MV-4-11 (cell line): Measurements from ENCODE around the gene CLPTM1L.
A peak's percentile ranks its signal among the peaks of the same experiment; 100 is the strongest.

Source experiments
- DNase-seq: peaks from one replicate; lab custom pipeline; 2025; lab: John Stamatoyannopoulos, UW

The CLPTM1L gene, protein sequence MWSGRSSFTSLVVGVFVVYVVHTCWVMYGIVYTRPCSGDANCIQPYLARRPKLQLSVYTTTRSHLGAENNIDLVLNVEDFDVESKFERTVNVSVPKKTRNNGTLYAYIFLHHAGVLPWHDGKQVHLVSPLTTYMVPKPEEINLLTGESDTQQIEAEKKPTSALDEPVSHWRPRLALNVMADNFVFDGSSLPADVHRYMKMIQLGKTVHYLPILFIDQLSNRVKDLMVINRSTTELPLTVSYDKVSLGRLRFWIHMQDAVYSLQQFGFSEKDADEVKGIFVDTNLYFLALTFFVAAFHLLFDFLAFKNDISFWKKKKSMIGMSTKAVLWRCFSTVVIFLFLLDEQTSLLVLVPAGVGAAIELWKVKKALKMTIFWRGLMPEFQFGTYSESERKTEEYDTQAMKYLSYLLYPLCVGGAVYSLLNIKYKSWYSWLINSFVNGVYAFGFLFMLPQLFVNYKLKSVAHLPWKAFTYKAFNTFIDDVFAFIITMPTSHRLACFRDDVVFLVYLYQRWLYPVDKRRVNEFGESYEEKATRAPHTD

GRCh38 chr5:1344975-1345838 lies at the start of gene CLPTM1L:
Gene CLPTM1L, minus strand, starts transcription at chr5:1345099. Its CDS starts 258 bp downstream, at chr5:1344841.
- DNase-seq: peak; percentile 78

- DNase-seq: no peak
These were observed 48.9 kb upstream of the CLPTM1L start for GRCh38 chr5:1393571-1394501.

DNA sequence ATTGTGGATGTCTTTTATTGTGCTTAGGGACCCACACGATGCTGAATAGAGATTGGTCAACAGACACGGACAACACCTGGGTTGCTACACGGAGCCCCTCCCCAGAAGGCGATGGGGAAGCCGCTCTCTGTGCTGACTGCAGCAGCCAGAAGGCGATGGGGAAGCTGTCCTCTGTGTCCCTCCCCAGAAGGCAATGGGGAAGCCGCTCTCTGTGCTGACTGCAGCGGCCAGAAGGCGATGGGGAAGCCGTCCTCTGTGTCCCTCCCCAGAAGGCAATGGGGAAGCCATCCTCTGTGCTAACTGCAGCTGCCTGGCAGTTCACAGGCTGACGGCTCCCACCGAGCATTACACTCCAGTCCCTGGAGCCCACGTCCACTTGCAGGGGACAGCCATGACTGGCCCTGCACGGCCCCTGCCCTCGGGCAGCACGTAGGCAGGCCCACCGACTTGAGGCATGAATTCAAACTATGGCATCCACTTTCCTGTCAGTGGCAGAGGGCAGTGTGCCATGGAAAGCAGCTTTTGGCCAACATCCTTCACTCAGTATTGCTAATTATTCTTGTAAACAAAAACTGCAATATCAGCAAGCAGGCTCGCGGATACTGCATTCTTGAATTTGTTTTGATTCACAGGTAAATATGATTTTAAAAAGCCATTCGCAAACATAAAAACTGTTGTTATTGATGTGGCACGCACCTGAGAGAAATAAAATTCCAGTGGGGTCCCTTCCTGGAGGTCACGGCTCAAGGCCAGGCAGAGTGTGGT lies 48.1 kb upstream of the CLPTM1L start:
- DNase-seq: peak; percentile 33

GRCh38 chr5:1392261-1392660 lies 47.4 kb upstream of the CLPTM1L start:
- DNase-seq: no peak

DNA sequence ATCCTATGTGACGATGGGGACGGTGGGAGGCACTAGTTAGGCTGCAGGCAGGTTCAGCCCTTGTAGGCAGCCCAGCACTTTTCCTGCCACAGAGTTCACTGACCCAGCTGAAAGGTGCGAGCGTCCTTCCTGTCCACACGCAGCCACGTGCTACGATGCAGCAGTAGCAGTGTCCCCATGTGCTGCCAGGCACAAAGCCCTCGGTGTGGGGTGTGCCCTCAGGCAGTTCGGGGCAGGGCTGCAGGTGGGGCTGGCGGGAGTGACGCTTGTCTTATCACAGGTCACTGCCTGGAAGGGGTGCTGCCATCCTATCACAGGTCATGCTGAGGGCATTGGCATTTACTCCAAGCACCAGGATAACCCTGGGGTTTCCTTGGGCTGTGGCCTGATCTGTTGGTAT lies 46.8 kb upstream of the CLPTM1L start:
- no peak for DNase-seq

- DNase-seq: no peak
These were observed 46.1 kb upstream of the CLPTM1L start for GRCh38 chr5:1390861-1391600.

DNA sequence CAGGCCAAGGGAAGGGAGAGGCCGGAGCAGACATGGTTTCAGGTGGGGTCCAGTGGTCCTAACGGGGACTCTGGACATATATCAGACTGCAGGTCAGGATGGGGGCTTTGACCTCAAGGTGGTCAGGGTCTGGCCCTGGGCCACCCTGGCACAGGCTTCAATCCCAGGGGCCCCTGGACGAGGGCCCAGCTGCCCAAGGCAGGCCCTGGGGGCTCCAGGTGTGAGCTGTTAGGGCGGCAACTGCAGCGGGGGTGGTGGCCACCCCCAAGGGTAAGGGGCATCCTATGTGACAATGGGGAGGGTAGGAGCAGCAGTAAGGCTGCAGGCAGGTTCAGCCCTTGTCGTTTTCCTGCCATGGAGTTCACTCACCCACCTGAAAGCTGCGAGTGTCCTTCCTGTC lies 45.4 kb upstream of the CLPTM1L start:
- no peak for DNase-seq

DNA sequence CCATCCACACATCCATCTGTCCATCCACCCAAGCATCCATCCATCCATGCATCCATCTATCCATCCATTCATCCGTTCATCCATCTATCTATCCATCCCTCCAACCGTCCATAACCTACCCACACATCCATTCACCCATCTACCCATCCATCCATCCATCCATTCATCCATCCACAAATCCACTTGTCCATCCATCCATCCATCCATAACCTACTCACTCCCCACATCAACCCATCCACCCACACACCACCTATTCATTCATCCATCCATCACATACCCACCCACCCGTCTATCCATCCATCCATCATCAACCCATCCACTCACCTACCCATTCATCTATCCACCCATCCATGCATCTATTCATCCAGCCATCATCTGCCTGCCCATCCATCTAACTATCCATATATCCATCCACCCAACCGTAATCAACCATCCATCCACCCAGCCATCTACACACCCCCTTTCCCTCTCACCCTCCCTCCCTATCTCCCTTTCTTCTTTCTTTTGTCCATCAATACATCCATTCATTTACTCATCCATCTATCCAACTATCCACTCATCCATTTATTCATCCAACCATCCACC lies 43.6 kb upstream of the CLPTM1L start:
- DNase-seq: no peak

DNA sequence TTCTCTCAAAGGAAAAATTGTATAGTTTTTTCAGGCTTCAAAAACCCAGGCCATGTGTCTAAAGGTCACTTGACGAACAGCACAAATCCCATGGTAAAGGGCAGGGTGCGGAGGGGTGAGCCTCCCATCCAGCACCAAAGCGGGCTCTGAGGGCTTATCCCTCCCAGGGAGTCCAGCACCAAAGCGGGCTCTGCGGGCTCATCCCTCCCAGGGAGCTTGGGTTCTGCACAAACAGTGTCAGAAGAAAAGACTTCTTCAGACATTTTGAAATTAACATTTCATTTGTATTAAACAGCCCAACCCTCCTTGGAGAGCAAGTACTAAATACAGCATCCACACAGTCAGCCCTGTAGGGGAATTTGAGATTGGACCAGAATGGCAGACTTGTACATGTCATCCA lies 43.0 kb upstream of the CLPTM1L start:
- no peak for DNase-seq

GRCh38 chr5:1387059-1387755 lies 42.3 kb upstream of the CLPTM1L start:
- DNase-seq: peak; percentile 76

- peak; percentile 65 for DNase-seq
These were observed 41.4 kb upstream of the CLPTM1L start for GRCh38 chr5:1386274-1386717.

DNA sequence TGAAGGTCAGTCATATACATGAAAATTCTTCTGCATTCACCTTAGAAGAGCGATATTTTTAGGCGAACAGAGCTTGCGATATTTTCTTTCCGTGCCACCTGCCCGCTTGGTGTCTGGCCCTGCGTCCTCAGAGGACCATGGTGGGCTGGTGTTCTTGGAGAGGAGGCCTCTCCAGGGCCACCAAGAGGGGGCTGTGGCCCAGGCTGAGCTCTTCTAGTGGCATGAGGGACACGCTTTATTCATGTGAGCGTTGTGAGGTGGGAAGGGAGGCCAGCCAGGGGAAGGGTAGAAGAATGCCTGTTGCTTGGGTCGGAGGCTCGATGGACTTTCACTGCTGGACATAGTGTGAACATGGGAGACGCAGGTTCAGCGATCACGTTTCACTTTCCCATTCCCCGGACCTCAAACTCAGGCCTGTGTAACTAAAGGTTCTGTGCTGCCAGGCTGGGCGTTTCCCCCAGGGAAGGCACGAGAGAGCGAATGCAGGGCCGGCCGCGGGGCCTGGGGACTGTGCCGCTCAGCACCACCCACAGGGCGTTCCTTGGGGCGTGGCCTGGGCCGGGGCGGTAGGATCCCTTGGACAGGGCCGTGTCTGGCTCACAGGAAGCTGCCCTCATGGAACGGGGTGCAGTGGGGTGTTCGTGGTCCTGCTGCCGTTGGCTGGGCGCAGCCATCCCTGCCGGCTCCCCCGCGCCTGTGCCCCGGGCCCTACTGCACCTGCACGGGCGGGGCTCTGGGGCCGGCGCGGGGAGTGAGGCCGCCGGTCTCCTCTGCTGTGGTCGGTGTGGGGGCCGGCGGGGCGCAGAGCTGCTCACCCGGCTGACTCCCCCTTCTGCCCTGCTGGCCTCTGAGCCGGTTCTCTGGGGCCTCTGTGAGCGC lies 40.7 kb upstream of the CLPTM1L start:
- peak; percentile 80 for DNase-seq

DNA sequence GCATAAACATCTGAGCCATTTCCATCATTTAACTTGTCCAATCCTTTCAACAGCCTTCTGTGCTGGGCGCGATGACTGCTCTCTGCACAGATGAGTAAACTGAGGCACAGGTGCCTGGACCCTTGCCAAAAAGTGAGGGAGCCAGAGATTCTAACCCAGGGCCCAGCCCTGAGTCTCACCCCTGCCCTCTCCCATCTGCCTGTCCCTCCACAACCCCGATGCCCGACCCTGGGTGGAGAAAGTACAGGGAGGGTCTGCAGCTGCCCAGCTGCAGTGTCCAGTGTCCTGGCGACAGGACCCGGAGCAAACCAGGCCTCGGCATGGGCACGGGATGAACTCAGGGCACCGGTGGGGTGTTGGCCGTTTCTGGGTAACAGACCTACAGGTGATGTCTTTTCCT lies 39.6 kb upstream of the CLPTM1L start:
- DNase-seq: no peak

- no peak for DNase-seq
These were observed 39.0 kb upstream of the CLPTM1L start for GRCh38 chr5:1383886-1384401.

- no peak for DNase-seq
These were observed 38.4 kb upstream of the CLPTM1L start for GRCh38 chr5:1383344-1383743.

DNA sequence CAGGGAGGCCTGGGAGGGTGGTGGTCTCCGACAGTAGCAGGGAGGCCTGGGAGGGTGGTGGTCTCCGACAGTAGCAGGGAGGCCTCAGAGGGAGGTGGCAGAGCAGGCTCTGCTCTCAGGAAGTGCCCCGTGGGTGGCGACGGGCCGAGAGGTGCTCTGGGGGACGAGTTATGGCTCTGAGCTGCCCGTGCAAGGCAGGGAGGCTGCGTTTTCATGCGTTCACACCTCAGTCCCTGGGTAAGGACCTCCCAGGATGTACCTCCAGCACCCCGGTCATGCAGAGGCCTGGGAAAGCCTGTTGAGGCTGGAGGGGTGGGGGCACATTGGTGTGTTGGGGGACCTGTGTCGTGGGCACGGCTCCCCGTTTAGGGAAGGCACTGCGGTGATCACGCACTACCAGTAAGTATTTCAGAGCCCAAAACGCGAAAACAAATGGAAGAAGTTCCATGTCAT lies 37.4 kb upstream of the CLPTM1L start:
- DNase-seq: no peak

GRCh38 chr5:1381370-1382247 lies 36.7 kb upstream of the CLPTM1L start:
- no peak for DNase-seq
